WTC11 (cell line): ENCODE results near the gene ETV5.

ENCODE experiments used
- ETV6 ChIP-seq: sonication (generic); formaldehyde crosslinking; IDR thresholded peaks from 2 replicates; pipeline ENCODE4 v1.8.1; 2022; ENCODE audit warnings: mild to moderate bottlenecking, missing genetic modification reagents
- TF ChIP-seq, protein P1 (sequence below): fragments of 200-600 bp; IDR thresholded peaks from 2 replicates; pipeline ENCODE4 v1.8.0; 2022; ENCODE audit warnings: antibody characterized with exemption

DNA sequence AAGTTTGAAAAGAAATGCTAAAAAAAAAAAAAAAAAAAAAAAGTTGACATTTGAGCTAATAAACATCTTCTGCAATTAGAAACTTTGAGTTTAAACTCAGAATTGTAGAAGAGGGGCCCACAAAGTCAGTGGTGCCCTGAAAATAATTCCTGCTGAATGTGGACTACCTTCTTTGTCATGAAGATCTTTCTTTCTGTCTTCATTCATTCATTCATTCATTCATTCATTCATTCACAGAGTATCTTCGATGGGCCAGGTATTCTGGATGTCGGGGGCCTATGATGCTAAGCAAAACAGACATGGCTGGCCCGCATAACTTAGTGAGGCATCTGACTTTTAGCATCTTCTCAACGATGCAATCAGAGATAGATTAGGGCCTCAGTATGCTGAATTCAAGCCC lies 24.6 kb downstream of the ETV5 start:
- TF ChIP-seq, protein P1, sequence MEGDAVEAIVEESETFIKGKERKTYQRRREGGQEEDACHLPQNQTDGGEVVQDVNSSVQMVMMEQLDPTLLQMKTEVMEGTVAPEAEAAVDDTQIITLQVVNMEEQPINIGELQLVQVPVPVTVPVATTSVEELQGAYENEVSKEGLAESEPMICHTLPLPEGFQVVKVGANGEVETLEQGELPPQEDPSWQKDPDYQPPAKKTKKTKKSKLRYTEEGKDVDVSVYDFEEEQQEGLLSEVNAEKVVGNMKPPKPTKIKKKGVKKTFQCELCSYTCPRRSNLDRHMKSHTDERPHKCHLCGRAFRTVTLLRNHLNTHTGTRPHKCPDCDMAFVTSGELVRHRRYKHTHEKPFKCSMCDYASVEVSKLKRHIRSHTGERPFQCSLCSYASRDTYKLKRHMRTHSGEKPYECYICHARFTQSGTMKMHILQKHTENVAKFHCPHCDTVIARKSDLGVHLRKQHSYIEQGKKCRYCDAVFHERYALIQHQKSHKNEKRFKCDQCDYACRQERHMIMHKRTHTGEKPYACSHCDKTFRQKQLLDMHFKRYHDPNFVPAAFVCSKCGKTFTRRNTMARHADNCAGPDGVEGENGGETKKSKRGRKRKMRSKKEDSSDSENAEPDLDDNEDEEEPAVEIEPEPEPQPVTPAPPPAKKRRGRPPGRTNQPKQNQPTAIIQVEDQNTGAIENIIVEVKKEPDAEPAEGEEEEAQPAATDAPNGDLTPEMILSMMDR, result no peak
- no peak for TF ChIP-seq ETV6 (CRISPR knock-in tag)
